ENCODE results near the gene KAT2B. TPM values are rescaled to one million over a fixed set of nuclear protein-coding genes. Genes with fewer than 3 reads are reported as not detected.
"Not testable (repeated sequence)": the region's sequence is repeated elsewhere in the genome, so short reads cannot be mapped to it uniquely, and the experiment has no call there.

Gene KAT2B
- polyA plus RNA-seq, 1 experiment, result 4.5 TPM

DNA sequence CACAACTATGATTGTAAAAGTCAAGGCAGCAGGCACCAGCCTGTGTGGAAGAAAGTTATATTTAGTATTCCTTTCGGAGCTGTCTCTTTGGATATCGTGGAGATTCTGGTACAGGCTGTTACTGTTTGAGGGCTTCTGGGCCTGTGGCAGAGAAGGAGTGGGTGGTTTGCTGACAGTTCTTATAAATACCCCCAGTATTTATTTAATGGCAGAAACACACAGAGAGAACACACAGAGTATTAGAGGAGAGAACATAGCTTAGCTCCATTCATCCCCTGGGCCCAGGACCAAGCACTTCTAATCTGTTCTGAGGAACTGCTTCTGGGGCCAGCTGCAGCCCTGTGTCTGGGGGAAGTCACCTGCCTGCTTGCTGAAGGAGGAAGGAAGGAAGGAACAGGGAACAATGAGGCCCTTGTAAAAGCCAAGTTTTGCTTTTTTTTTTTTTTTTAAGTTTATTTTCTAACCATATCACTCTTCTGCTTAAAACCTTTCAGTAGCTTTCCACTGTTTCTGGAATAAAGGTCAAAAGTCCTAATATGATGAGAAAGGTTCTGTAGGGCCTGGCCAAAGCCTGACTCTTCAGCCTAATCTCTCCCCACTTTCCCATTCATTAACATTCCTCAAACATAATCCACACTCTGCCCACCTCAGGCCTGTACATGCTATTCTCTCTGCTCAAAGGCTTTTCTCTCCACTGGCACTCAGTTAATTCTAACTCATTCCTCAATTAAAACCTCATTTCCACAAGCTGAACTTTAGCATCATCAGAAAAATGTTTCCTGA lies 16.4 kb upstream of the KAT2B start:
- DNase-seq (ENCODE audit: low read depth), result no peak
- no peak for TF ChIP-seq CTCF (IDR thresholded peaks at IDR 0.05; ENCODE audit: insufficient read depth, low read depth, low read length)
- ChIA-PET POLR2A (no interaction called here), CTCF (interaction anchor here (0.8 kb wide), 1 partner anchor 136 kb away, joined by 3 read pairs; no protein-coding TSS in a partner anchor)
- Histone ChIP-seq H3K27me3 (ENCODE audit: control insufficient read depth, insufficient read depth, low read length) (no peaks in the 10 kb centered on the region), H3K4me3 (ENCODE audit: low read depth, low read length) (no peak overlapping the region), H3K36me3 (ENCODE audit: control insufficient read depth, insufficient read depth, low read length) (no peaks in the 10 kb centered on the region)

DNA sequence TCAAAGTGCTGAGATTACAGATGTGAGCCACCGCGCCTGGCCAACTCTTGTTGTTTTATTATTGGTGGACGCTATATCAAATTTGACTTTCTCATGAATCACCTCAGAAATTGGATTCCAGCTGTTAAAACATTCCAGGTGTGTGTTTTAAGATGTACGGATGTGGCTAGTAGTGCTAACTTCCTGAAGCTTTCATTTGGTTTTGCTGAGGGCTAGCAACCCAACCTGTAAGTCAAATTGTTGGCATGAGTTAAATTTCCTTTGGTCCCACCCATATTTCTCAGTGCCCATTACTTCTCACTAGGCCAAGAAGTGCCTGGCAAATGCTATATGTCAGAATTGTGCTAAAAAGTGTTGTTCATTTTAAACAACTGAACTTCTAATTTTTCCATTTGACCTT lies 13.1 kb upstream of the KAT2B start:
- ChIA-PET POLR2A (no interaction called here), CTCF (no interaction called here)
- no peaks in the 10 kb centered on the region for H3K36me3 ChIP-seq (ENCODE audit: control insufficient read depth, insufficient read depth, low read length)
- H3K4me3 ChIP-seq (ENCODE audit: low read depth, low read length), result no peak overlapping the region
- no peak for TF ChIP-seq CTCF (IDR thresholded peaks at IDR 0.05; ENCODE audit: insufficient read depth, low read depth, low read length)
- H3K27me3 ChIP-seq (ENCODE audit: control insufficient read depth, insufficient read depth, low read length), result no peaks in the 10 kb centered on the region
- no peak for DNase-seq (ENCODE audit: low read depth)

GRCh38 chr3:20028905-20029331 lies 11.3 kb upstream of the KAT2B start:
- Histone ChIP-seq H3K4me3 (ENCODE audit: low read depth, low read length) (no peak overlapping the region), H3K27me3 (ENCODE audit: control insufficient read depth, insufficient read depth, low read length) (no peaks in the 10 kb centered on the region), H3K36me3 (ENCODE audit: control insufficient read depth, insufficient read depth, low read length) (no peaks in the 10 kb centered on the region)
- CTCF ChIA-PET, result no interaction called here
- no peak for DNase-seq (ENCODE audit: low read depth)
- no peak for TF ChIP-seq CTCF (IDR thresholded peaks at IDR 0.05; ENCODE audit: insufficient read depth, low read depth, low read length)
- POLR2A ChIA-PET, result no interaction called here

- CTCF ChIA-PET; DNase-seq (ENCODE audit: low read depth); POLR2A ChIA-PET; H3K36me3 ChIP-seq (ENCODE audit: control insufficient read depth, insufficient read depth, low read length); H3K27me3 ChIP-seq (ENCODE audit: control insufficient read depth, insufficient read depth, low read length); H3K4me3 ChIP-seq (ENCODE audit: low read depth, low read length): not testable (repeated sequence)
Observed at GRCh38 chr3:20031939-20032338, 8.3 kb upstream of the KAT2B start.

GRCh38 chr3:20035019-20035418 lies 5.2 kb upstream of the KAT2B start:
- DNase-seq (ENCODE audit: low read depth), result no peak
- ChIA-PET POLR2A (no interaction called here), CTCF (no interaction called here)
- Histone ChIP-seq H3K4me3 (ENCODE audit: low read depth, low read length) (no peak overlapping the region), H3K36me3 (ENCODE audit: control insufficient read depth, insufficient read depth, low read length) (no peaks in the 10 kb centered on the region), H3K27me3 (ENCODE audit: control insufficient read depth, insufficient read depth, low read length) (no peaks in the 10 kb centered on the region)
- no peak for TF ChIP-seq CTCF (IDR thresholded peaks at IDR 0.05; ENCODE audit: insufficient read depth, low read depth, low read length)

All from BJ (cell line).